Measurements from ENCODE around the gene ATP23. TPM values are rescaled to one million over a fixed set of nuclear protein-coding genes. Genes with fewer than 3 reads are reported as not detected.

Gene ATP23
- total RNA-seq, 1 experiment from 2014 or later = 4.7 TPM

- H2BK15ac ChIP-seq (ENCODE audit: low read depth, low read length) = no peak overlapping the region
- no peak overlapping the region for H3K56ac ChIP-seq (ENCODE audit: insufficient read length, low read depth, low read length)
- H4K91ac ChIP-seq (ENCODE audit: insufficient read length, low read depth, low read length) = no peak overlapping the region
- no peak overlapping the region for H2BK12ac ChIP-seq (ENCODE audit: insufficient read length, low read depth, low read length)
- H3K4ac ChIP-seq (ENCODE audit: low read depth, low read length) = no peak overlapping the region
- H3T11ph ChIP-seq (ENCODE audit: low read length) = no peak overlapping the region
- H2BK120ac ChIP-seq (ENCODE audit: low read depth, low read length, poor library complexity, severe bottlenecking) = no peak overlapping the region
- Mint-ChIP-seq H3K36me3 (ENCODE audit: insufficient read depth in 1 of 3, low read depth in 3 of 3) (no peaks in the 10 kb centered on the region), H3K4me3 (no peak overlapping the region), H3K27ac (no peak overlapping the region), H3K9me3 (peaks cover 0 to 3% of the 10 kb centered on the region in 2 experiments; a peak in 3 of 5 replicates), H3K4me1 (no peaks in the 10 kb centered on the region), H3K27me3 (ENCODE audit: low read depth) (peaks cover 4% of the 10 kb centered on the region)
- no peaks in the 10 kb centered on the region for H3K9me3 ChIP-seq (ENCODE audit: control insufficient read depth, low read depth, low read length)
- no peak overlapping the region for H2AK5ac ChIP-seq (ENCODE audit: insufficient read length, low read length)
- no peak overlapping the region for H3K14ac ChIP-seq (ENCODE audit: insufficient read depth, low read length)
- TF ChIP-seq, protein P1, sequence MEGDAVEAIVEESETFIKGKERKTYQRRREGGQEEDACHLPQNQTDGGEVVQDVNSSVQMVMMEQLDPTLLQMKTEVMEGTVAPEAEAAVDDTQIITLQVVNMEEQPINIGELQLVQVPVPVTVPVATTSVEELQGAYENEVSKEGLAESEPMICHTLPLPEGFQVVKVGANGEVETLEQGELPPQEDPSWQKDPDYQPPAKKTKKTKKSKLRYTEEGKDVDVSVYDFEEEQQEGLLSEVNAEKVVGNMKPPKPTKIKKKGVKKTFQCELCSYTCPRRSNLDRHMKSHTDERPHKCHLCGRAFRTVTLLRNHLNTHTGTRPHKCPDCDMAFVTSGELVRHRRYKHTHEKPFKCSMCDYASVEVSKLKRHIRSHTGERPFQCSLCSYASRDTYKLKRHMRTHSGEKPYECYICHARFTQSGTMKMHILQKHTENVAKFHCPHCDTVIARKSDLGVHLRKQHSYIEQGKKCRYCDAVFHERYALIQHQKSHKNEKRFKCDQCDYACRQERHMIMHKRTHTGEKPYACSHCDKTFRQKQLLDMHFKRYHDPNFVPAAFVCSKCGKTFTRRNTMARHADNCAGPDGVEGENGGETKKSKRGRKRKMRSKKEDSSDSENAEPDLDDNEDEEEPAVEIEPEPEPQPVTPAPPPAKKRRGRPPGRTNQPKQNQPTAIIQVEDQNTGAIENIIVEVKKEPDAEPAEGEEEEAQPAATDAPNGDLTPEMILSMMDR (conservative IDR thresholded peaks at IDR 0.05) = no peak
- no peaks in the 10 kb centered on the region for H3K4me1 ChIP-seq (ENCODE audit: insufficient read depth, low read length)
- H3K79me2 ChIP-seq (ENCODE audit: insufficient read depth, low read length) = no peaks in the 10 kb centered on the region
- DNase-seq = no peak
- H3K9ac ChIP-seq (ENCODE audit: extremely low read depth, insufficient read length, low read length) = no peak overlapping the region
- no peak overlapping the region for H4K5ac ChIP-seq (ENCODE audit: insufficient read length, low read depth, low read length)
- WGBS (ENCODE audit: extremely low coverage, insufficient read length, low lambda C conversion rate) = no CpG with 5 or more reads among the region's 3 CpGs
- H4K8ac ChIP-seq (replicated peaks; ENCODE audit: insufficient read length, low read depth, low read length) = no peak overlapping the region
- no peak overlapping the region for H3K23ac ChIP-seq (ENCODE audit: insufficient read length, low read depth, low read length)
- no peaks in the 10 kb centered on the region for H3K27me3 ChIP-seq (ENCODE audit: insufficient read depth, low read length)
- no peak overlapping the region for H2BK5ac ChIP-seq (ENCODE audit: insufficient read length, low read length)
- no peak overlapping the region for H3K27ac ChIP-seq (ENCODE audit: insufficient read length, low read depth, low read length)
- H2BK20ac ChIP-seq (ENCODE audit: low read depth, low read length, poor library complexity, severe bottlenecking) = no peak overlapping the region
- H3K23me2 ChIP-seq (ENCODE audit: insufficient read length, low read depth, low read length, poor library complexity, severe bottlenecking) = no peaks in the 10 kb centered on the region
- no peaks in the 10 kb centered on the region for H4K20me1 ChIP-seq (ENCODE audit: control insufficient read depth, insufficient read depth, insufficient read length)
- no peak overlapping the region for H3K4me2 ChIP-seq (ENCODE audit: insufficient read depth, insufficient read length, low read length)
- no peak overlapping the region for H3K18ac ChIP-seq (ENCODE audit: insufficient read length, low read depth, low read length)
- no peaks in the 10 kb centered on the region for H3K79me1 ChIP-seq (ENCODE audit: insufficient read depth, low read depth, low read length, poor library complexity, severe bottlenecking)
- H2AFZ ChIP-seq (ENCODE audit: low read length) = no peak overlapping the region
Observed at GRCh38 chr12:57927086-57927485, 14.3 kb upstream of the ATP23 start.
